Osteoblast (primary cell): Measurements from ENCODE around the gene ABCC3. TPM values are rescaled to one million over a fixed set of nuclear protein-coding genes. Genes with fewer than 3 reads are reported as not detected.
A peak's percentile ranks its signal among the peaks of the same experiment; 100 is the strongest.

Experiments used
- DNase-seq: peaks from one replicate; pipeline ENCODE4 v3.0.0; 2011; ENCODE audit warnings: low spot score, mixed read lengths; ENCODE audit not compliant: insufficient read length; ENCODE audit errors: missing footprints
- H2AFZ ChIP-seq: 2 replicates; pipeline ENCODE4 v1.6.0; 2011; ENCODE audit warnings: mild to moderate bottlenecking, low read length
- H3K27ac ChIP-seq: 2 replicates; pipeline ENCODE4 v1.5.1; 2011; ENCODE audit warnings: mild to moderate bottlenecking, low read depth, low read length, moderate library complexity
- H3K27me3 ChIP-seq: 2 replicates; pipeline ENCODE4 v1.6.0; 2012; ENCODE audit warnings: mild to moderate bottlenecking, control low read depth, inconsistent platforms, low read length, moderate library complexity; ENCODE audit not compliant: insufficient read depth
- H3K36me3 ChIP-seq: 2 replicates; pipeline ENCODE4 v1.5.1; 2011; ENCODE audit warnings: mild to moderate bottlenecking, low read length, control low read depth, moderate library complexity; ENCODE audit not compliant: insufficient read depth
- H3K4me1 ChIP-seq: 2 replicates; pipeline ENCODE4 v1.5.1; 2011; ENCODE audit warnings: mild to moderate bottlenecking, low read length, control low read depth, moderate library complexity; ENCODE audit not compliant: insufficient read depth
- H3K4me2 ChIP-seq: 2 replicates; pipeline ENCODE4 v1.6.0; 2011; ENCODE audit warnings: mild to moderate bottlenecking, low read length; ENCODE audit not compliant: insufficient read depth
- H3K4me3 ChIP-seq: fragments of 200-600 bp; sonication (generic); 3 replicates; pipeline ENCODE4 v1.5.1; 2012; ENCODE audit warnings: mild to moderate bottlenecking, low read length, inconsistent platforms; ENCODE audit not compliant: insufficient read depth
- H3K79me2 ChIP-seq: 2 replicates; pipeline ENCODE4 v1.6.0; 2012; ENCODE audit warnings: mild to moderate bottlenecking, low read length, control low read depth, inconsistent platforms; ENCODE audit not compliant: insufficient read depth
- H3K9me3 ChIP-seq: 2 replicates; pipeline ENCODE4 v1.5.1; 2011; ENCODE audit warnings: low read depth, low read length, control low read depth
- H4K20me1 ChIP-seq: 2 replicates; pipeline ENCODE4 v1.6.0; 2012; ENCODE audit warnings: mild to moderate bottlenecking, low read length, control low read depth; ENCODE audit not compliant: insufficient read depth
- total RNA-seq: library from RNA; depleted of rRNA; stranded (reverse); fragments of >200 nt; gene quantifications from 2 replicates; pipeline ENCODE4 v1.2.3, GENCODE V29; 2012
- TF ChIP-seq, protein P1 (sequence below): IDR thresholded peaks from 2 replicates; pipeline ENCODE4 v1.5.1; 2011; ENCODE audit warnings: mild to moderate bottlenecking, low read depth, low read length, moderate library complexity; ENCODE audit errors: extremely low read depth

The ABCC3 gene
- total RNA-seq, 1 donor: 28.6 TPM

DNA sequence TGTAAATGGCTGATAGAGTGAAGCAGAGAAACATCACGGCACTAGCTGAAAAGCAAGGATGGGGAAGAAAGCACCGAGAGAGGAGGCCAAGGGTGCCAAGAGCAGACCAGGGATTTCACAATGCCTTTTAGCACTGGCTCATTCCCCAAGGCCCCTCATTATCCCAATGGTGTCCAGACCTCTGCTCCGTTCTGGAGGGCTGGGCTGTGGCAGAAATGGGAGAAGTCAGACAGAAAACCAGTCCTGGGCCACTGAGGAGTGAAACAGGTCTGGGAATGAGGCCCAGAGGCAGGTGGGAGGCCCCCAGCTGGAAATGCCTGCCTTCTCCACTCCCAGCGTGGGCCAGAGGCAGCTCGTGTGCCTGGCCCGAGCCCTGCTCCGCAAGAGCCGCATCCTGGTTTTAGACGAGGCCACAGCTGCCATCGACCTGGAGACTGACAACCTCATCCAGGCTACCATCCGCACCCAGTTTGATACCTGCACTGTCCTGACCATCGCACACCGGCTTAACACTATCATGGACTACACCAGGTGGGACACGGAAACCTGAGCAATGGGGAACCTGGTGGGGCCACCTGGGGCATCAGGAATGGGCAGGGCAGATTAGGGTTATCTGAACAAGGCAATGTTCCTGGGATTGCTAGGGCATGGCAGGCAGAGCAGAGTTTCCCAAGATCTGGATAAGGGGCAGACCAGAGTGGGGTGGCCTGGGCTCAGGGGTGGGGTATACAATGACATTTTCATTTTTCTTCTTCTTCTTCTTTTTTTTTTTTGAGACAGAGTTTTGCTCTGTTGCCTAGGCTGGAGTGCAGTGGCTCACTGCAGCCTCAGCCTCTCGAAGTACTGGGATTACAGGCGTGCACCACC, 52.8 kb downstream of the ABCC3 start:
- peak overlapping the region; percentile 58 for H3K4me2 ChIP-seq
- H3K27me3 ChIP-seq: no peaks in the 10 kb centered on the region
- no peak overlapping the region for H2AFZ ChIP-seq
- no peaks in the 10 kb centered on the region for H3K79me2 ChIP-seq
- H3K27ac ChIP-seq: no peak overlapping the region
- no peaks in the 10 kb centered on the region for H3K9me3 ChIP-seq
- no peaks in the 10 kb centered on the region for H4K20me1 ChIP-seq
- H3K4me1 ChIP-seq: peaks cover 40% of the 10 kb centered on the region
- no peak for DNase-seq
- TF ChIP-seq, protein P1, sequence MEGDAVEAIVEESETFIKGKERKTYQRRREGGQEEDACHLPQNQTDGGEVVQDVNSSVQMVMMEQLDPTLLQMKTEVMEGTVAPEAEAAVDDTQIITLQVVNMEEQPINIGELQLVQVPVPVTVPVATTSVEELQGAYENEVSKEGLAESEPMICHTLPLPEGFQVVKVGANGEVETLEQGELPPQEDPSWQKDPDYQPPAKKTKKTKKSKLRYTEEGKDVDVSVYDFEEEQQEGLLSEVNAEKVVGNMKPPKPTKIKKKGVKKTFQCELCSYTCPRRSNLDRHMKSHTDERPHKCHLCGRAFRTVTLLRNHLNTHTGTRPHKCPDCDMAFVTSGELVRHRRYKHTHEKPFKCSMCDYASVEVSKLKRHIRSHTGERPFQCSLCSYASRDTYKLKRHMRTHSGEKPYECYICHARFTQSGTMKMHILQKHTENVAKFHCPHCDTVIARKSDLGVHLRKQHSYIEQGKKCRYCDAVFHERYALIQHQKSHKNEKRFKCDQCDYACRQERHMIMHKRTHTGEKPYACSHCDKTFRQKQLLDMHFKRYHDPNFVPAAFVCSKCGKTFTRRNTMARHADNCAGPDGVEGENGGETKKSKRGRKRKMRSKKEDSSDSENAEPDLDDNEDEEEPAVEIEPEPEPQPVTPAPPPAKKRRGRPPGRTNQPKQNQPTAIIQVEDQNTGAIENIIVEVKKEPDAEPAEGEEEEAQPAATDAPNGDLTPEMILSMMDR: no peak
- peaks cover under 1% of the 10 kb centered on the region for H3K36me3 ChIP-seq
- H3K4me3 ChIP-seq: no peak overlapping the region

DNA sequence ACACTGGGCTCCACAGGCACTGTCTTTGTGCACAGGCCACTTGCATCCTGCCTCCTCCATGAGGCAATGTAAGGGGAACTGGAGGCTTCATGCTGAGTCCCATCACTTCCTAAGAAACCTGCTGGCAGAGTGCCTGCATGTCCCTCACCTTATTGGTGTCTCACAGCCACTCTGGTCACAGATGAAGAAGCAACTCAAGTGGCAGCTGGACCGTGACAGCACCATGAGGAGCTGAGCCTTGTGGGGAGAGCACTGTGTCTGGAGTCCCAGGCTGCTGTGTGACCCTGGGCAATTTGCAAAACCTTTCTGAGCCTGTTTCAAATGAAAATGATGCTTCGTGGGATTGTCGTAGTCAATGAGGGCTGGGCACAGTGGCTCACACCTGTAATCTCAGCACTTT, 53.6 kb downstream of the ABCC3 start:
- peaks cover 48% of the 10 kb centered on the region for H3K4me1 ChIP-seq
- H3K27ac ChIP-seq: no peak overlapping the region
- H2AFZ ChIP-seq: no peak overlapping the region
- DNase-seq: no peak
- peaks cover 3% of the 10 kb centered on the region for H4K20me1 ChIP-seq
- no peak overlapping the region for H3K4me2 ChIP-seq
- H3K36me3 ChIP-seq: peaks cover 6% of the 10 kb centered on the region
- H3K79me2 ChIP-seq: no peaks in the 10 kb centered on the region
- H3K27me3 ChIP-seq: no peaks in the 10 kb centered on the region
- no peaks in the 10 kb centered on the region for H3K9me3 ChIP-seq
- H3K4me3 ChIP-seq: no peak overlapping the region
- TF ChIP-seq, protein P1: no peak

DNA sequence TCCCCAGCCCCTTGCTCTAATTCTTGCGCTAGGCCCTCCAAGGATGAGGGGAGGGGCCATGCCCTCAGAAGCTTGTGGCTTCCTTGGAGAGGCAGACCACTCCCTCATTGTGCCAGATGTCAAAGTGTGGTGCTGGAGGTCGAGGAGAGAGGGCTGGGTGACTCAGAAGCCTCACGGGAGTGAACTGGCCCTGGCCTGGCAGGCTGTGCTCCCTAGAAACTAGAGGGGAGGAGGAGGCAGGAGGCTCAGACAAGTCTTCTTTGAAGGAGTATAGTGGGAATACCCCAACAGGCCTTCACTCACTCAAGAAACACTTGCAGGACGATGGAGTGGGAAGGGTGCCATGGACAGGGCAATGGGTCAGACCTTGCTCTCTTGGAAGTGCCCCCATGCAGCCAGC, 54.6 kb downstream of the ABCC3 start:
- no peak overlapping the region for H3K27ac ChIP-seq
- H3K4me3 ChIP-seq: no peak overlapping the region
- no peak overlapping the region for H3K4me2 ChIP-seq
- TF ChIP-seq, protein P1: no peak
- peaks cover 11% of the 10 kb centered on the region for H3K36me3 ChIP-seq
- no peaks in the 10 kb centered on the region for H3K79me2 ChIP-seq
- H2AFZ ChIP-seq: no peak overlapping the region
- H3K4me1 ChIP-seq: peaks cover 57% of the 10 kb centered on the region
- DNase-seq: peak; percentile 92
- H3K27me3 ChIP-seq: no peaks in the 10 kb centered on the region
- peaks cover 3% of the 10 kb centered on the region for H4K20me1 ChIP-seq
- no peaks in the 10 kb centered on the region for H3K9me3 ChIP-seq

DNA sequence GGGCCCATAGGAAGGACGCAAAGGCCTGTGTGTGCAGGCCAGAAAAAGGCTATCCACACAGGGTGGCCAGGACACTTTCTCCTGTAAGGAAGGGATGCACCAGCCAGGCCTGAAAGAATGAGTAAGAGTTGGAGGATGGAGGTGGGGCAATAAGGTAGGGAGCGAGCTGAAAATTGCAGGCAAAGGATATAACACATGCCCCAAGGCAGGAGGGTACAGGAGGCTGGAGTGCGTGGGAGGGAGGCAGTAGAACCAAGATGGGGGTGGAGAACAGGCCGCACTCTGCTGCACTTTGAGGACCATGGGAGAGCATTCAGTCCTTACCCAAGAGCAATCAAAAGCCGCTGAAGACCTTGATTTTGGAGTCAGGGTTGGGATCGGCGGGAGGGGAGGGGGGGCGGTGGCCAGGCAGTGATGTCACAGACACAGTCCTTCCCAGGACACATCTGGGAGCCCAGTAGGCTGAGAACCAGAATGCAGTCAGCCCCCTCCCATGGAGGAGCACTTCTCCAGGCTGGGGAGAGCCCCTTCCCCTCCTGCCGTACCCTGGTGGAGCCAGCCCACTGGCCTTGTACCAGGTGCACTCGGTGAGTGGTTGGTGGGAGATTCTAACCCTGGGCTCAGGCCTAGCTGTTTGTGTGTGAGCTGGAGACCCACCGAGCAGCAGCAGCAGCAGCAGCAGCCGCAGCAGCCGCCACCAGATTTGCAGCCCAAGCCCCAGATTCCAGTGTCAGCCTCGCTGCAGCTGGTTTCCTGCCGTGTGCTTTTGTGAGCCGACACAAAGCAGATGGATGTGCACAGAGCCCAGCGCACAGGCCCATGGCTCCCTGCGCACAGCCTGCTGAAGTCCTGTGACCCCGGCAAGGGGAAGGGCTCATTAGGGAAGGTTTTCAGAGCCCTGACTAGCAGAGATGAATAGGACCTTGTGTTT, 55.5 kb downstream of the ABCC3 start:
- no peaks in the 10 kb centered on the region for H3K27me3 ChIP-seq
- DNase-seq: no peak
- TF ChIP-seq, protein P1: no peak
- no peak overlapping the region for H3K4me3 ChIP-seq
- H3K4me2 ChIP-seq: no peak overlapping the region
- H2AFZ ChIP-seq: no peak overlapping the region
- no peaks in the 10 kb centered on the region for H3K79me2 ChIP-seq
- H3K9me3 ChIP-seq: no peaks in the 10 kb centered on the region
- H3K27ac ChIP-seq: no peak overlapping the region
- peaks cover 65% of the 10 kb centered on the region for H3K4me1 ChIP-seq
- peaks cover 3% of the 10 kb centered on the region for H4K20me1 ChIP-seq
- H3K36me3 ChIP-seq: peaks cover 12% of the 10 kb centered on the region
